ENCODE data around the gene TSC2.

The TSC2 gene

DNA sequence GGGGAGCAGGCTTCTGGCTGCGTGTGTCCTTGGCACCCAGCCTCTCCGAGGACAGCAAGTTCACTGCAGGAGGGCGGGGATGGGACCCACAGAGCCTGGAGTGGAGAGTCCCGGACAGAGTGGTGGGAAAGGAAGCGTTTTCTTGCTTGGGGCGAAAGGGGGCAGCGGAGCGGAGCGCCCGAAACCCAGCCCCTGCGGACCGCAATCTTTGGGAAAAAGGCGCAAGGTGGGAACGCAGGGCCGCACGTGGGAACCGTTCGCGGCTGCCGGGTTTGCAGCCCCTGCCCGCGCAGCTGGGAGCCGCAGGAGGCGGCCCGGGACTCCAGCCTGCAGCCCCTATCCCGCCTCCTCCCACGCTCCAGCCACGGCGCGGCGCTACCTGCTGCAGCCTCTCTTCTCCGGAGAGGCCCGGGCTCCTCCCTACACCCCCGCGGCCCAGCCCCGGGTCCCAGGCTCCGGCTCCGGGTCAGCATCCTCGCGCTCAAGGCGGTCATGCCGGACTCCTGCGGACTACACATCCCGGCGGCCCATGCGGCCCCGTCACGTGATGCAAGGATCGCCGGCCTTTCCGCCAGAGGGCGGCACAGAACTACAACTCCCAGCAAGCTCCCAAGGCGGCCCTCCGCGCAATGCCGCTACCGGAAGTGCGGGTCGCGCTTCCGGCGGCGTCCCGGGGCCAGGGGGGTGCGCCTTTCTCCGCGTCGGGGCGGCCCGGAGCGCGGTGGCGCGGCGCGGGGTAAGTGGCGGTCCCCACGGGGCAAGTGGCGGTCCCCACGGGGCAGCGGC, at the start of gene TSC2, which contains the start of gene NTHL1:
TSS of gene TSC2 (plus strand) at position 656 of the 786 bp plus-strand sequence. CDS start 631 bp downstream, outside the sequence.
TSS of gene NTHL1 (minus strand) at position 505 of the 786 bp plus-strand sequence. CDS start at position 494, 11 bp downstream.
- DNase-seq, result peak; percentile 95

DNA sequence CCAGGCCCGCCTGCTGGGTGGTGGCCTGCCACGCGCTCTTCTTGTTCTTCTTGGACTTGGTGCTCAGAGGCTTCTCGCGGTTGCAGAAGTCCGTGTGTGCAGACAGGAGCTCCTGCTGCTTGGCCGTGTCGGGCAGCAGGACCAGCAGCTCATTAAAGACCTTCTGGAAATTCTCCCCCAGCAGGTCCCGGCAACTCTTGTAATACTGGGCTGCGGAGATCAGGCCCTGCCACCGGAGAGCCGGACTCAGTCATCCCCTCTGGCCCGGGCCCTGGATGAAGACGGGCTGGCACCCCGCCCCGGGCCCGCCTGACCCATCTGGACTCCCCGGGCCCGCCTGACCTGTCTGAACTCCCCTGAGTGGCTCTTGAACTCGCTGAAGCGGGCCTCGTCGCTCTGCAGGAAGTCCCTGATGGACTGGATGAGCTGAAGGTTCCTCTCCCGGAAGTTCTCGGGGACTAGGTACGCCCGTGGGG, 49.4 kb upstream of the TSC2 start:
- no peak for DNase-seq

DNA sequence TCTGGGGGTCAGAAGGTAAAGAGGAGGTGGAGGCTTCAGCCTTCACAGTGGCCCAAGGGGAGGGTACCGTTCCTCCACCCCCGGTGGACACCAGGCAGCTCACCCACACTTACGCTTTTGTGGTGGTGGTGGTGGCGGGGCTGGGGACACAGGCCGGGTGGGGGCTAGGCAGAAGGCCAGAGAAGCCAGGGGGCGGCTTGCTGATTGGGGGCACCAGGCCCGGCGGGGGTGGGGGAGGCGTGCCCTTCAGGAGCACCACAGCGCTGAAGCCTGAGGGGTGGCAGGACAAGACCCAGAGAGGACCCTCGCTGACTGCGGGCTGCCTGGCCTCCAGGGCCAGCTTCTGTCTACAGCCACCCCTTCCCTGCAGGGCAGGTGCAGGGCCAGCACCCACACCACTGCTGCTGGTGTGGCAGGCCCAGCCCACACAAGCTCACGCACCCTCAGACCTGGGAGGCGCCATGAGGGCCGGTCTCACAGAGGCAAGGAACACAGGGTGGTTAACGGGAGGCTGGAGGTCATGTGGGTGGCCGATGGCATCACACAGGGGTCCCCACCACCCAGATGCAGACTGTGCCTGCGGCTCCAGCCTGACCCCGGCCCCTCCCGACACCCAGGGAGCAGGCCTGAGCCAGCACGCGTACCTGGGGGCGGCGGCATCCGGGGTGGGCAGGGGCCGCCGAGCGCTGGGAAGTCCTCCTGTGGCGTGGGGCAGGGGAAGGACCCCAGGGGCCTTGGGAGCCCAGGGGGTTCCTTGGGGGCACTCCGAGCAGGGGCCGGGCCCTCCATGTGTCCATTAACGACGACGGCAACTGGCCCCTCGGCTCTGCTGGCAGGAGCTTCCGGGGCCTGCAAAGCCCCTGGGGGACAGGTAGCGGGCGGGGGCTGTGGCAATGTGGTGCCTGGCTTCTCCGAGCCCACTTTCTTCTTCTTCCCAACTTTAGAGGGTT, 48.7 kb upstream of the TSC2 start:
- no peak for DNase-seq

DNA sequence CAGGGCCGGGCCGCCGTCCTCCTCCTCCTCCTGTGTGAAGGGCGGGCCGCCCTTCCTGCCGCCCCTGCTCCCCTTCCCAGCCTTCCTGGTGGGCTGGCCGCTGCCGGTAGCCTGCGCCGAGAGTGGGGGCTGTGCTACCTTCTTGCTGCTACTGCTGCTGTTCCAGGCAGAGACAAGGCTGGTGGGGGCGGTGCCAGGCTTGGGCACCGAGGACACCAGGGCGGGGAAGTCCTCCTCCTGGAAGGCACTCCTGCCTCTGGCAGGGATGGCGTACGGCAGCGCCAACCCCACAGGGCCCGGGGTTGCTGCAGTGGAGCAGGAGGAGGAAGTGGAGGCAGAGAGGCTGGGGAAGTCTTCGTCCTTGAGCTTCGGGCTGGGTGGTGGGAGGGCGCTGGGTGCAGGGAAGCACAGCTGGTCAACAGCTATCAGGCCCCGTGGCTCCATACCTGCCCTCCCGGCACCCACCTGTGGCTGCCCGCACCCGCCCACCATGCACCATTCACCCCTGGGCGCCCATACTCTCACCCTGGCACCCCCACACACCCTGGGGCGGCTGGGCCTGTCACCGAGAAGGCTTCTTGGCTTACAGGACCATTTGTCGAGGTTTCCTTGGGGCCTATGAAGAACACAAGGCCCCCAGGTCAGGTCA, 47.8 kb upstream of the TSC2 start:
- no peak for DNase-seq

DNA sequence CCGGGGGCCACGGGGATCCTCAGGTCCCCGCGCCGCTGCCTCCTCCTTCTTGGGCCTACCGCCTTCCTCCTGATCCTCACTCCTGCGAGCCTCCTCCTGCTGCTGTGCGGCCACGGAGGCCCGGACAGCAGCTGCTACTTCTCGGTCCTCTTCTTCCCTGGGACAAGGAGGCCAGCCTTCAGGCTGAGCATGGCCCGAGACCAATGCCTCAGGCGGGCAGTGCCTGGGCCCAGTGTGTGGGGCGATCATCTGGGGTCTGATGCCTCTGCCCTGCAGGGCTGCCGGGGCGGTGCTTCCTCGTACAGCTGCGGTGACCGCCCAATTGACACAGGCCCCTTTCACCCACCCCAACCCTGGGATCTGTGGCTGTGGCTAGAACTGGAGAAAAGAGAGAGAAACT, 46.8 kb upstream of the TSC2 start:
- DNase-seq, result no peak

DNA sequence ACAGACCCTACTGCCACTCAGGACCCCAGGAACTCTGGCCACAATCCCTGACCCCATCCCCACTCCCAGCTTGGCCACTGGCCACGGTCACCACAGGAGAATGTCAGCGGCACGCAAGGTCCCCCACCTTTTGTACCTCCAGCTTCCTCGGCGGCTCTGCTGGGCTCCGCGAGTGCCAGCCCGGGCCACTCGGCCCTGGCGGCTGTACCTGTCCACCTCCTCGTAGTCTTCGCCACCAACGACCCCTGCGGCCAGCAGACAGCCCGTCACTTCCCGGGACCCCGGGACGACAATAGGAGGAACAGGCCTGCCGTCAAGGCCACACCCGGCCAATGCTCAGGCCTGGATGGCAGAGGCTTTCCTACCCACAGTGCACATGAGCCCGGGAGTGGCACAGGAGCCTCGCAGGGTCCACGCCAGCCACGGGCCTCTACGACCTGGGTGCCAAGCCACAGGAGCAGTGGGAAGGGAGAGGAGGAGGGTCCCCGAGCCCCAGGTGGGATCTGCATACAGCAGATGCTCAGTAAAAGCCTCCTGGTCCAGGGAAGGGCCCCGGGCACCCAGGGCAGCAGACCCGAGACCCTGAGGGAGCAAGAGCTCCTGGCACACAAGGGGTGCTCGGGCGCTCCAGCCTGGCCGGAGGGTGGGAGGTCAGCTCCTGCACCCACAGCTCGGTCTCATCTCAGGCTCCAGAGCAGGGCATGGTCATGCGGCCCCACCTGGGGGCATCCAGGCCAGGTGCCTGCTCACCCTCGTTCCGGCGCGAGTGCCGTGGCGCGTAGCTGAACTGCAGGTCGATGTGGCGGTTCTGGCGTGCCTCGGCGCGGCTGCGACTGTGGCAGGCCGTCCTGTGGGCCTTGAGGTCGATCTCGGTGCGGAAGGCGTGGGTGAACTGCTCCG, 46.1 kb upstream of the TSC2 start:
- no peak for DNase-seq

DNA sequence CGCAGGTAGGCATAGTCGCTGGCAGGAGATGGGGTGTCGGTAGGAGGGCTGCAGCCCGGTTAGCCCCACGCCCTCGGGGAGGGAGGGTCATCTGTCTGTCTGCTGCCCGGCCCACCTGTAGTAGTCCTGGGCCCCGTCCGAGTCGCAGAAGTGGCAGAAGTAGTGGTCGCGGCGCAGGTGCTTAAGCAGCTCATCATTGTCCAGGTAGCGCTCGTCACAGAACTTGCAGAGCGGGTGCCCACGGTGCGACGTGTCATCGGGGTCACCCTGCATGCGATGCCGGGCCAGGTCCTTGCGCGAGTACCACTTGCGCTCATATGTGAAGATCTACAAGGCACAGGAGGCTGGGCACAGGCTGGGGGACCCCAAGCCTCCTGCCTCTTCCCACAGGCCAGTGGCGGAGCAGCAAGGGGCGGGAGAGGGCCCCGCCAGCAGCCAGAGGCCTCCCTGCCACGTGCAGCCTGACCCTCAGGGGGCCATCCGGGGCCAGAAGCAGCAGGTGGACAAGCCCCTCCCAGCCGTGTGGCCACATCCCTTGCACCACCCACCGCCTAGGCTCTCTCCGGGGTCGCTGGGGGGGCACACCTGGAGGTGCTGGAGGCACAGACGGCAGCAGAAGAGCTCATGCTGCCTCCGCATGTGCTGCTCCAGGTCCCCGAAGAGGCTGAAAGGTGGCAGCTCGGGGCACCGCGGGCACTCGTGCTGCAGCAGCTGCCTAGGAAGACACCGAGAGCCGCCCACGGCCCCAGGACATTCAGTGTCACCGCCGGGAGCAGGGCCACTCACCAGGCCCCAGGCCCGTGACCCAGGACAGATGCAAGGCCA, 45.2 kb upstream of the TSC2 start:
- DNase-seq, result no peak

DNA sequence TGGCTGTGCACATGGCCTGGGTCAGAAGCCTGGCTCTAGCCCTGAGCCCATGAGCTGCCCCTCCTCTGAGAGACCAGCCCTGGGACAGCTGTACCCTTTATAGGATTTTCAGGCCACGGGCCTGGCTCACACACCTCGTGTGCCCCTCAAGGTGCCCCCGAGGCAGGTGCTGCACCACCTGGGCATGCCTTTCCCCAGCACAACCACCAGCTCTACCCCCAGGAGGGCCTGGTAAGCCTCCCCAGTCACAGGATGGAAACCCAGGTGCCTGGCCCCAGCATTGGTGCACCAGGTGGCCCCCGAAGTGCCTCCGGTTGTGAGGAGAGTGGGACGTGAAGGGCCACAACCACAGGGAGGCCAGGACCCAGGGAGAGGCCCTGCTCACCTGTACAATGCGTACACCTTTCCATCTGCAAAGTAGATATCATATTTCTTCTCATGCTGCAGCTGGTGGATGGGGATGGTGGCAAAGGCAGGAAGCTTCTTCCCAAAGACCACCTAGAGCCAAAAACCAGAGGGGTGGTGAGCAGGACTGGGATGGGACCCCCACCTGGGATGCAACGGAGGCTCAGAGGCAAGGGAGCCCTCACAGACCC, 44.5 kb upstream of the TSC2 start:
- DNase-seq, result no peak

DNA sequence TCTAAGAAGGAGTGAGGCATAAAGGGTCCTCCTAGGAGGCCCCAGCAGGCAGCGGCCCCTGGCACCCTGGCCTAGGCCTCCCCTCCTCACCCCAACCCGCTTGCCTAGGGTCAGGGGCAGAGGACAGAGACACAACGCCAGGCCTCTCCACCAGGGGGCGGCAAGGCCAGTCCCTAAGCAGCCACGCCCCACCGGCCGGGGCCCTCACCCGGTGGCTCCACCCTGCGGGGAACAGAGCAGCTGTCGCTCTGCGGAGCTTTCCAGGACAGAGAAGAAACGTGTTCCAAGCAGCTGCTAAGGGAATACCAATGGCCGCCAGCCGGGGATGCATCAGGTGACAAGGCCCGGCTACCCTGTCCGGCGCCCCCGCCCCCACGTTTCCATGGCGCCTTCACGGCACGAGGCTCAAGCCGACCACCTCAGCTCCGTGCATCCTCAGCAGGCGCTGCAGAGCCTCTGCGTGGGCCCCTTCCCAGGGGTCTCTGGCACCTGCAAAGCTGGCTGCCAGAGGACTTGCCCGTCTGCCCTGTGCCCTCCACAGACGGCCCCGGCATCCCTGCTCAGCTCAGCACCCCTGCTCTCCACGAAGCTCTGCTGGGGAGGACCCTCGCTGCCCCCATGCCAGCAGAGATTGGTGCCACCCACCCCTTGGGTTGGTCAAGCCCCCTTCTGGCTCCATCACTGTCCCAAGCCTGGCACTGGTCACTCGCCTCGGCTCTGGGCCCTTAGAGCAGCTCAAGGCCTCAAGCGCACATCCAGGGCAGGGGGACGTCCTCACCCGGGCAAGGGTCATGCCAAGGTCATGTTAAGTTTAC, 43.8 kb upstream of the TSC2 start:
- DNase-seq, result peak; percentile 80

DNA sequence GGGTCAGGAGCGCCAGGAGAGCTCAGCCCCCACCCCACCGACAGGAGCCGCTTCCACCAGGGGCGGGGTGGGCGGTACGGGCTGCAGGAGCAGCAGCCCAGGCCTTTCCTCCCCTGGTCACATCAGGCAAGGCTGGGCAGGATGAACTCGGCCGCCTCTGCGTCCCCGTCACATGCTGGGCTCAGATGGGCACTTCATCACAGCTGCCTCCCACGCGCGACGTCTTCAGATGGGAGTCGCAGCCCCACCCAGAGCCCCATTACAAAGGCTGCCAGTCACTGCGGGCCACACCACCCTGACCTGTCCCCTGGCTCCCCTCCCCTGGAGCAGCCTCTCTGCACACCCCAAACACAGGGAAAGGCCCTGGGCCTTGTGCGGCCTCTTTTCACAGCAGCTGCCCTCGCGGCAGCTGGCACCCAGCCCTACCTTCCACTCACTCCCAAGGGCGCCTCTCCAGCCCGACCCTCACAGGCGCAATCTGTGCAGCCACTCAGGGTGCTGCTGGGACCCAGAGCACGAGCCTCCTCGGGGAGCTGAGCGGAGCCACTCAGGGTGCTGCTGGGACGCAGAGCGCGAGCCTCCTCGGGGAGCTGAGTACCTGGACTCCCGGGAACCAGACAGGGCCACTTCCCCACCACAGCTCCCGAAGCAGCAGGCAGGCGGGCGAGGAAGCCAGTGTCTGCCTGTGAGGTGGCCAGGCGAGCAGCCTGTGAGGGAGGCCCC, 42.8 kb upstream of the TSC2 start:
- DNase-seq, result no peak

DNA sequence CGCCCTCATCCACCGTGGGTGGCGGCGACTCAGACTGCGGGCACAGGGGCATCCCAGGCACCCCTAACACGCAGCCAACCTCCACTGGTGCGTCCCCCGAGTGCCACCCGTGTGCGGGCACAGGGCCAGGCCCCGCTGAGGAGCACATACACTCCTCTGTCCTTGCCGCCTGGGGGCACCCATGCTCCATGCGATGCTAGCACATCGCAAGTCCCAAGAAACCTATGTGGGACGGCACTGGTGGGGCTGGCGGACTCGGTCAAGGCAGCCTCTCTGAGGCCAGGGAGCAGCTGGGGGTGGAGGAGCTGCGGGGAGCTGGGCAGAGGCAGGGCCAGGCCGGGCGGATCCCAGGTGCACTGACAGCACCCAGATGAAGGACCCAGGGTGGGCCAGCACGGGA, 42.1 kb upstream of the TSC2 start:
- DNase-seq, result no peak

DNA sequence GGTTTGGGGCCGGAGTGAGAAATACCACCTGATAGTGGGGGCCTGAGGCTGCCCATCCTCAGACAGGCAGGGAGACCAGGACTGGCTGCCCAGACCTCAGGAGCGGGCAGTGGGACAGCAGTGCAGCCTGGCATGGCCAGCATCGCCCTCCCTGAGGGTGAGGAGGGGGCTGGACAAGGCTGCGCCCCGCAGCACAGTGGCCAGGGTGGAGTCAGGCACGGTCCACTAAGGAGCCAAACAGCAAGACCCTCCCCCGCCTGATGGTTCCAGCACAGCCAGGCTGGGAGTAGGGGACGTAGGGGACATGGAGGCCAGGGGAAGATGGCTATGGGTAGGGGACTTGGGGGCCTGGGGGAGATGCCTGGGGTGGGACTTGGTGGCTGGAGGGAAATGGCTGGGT, 41.5 kb upstream of the TSC2 start:
- no peak for DNase-seq

DNA sequence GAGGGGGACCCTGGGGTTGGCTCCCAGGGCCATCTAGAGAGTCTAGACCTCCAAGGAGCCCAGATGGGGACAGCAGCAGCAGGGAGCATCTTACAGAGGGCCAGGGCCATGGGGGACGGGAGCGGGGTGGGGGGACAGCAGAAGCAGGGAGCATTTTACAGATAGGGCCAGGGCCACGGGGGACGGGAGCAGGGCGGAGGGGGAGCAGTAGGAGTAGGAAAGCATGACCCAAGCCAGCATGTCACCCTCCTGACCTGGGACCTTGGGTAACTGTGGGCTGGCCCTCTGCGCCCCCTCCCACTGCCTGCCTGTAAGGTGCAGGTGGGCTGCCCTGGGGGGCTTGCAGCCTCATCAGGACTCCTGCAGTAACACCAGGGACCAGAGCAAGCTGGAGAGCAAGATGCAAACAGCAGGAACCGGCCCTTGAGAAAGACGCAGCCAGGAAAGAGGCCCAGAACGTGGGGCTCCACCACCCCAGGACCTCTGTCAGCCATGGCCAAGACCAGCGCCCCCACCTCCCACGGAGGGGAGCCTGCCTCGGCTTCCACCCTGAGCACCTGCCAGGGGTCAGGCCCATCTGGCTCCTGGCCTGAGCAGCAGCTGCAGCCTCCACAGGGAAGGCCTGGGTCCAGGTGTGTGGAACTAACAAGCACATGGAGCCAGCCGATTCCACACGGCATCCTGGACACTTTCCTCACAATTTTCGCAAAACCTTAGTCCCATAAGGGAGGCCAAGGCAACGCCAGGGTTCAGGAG, 40.5 kb upstream of the TSC2 start:
- no peak for DNase-seq

DNA sequence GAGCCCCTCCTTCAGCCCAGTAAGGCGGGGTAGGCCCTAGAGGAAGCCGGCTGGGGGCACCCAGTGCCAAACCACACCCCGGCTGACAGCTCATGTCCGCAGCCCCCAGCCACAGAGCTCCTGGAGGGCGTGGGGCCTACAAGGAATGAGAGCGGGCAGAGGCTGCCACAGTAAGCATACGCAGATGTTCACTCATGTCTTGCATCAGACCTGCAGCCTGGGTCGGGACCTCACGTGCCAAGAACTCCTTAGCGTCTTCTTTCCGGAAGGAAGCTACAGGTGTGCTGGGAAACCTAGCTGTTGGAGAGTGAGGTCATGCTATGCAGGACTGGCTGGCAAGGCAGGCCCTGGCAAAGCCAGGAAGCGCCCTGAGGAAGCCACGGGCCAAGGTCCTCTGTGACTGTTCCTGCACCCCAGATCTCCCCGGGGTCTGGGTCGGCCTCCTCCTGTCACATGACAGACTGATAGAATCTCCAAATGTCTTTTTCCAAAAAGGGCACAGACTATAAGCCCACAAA, 39.7 kb upstream of the TSC2 start:
- no peak for DNase-seq

DNA sequence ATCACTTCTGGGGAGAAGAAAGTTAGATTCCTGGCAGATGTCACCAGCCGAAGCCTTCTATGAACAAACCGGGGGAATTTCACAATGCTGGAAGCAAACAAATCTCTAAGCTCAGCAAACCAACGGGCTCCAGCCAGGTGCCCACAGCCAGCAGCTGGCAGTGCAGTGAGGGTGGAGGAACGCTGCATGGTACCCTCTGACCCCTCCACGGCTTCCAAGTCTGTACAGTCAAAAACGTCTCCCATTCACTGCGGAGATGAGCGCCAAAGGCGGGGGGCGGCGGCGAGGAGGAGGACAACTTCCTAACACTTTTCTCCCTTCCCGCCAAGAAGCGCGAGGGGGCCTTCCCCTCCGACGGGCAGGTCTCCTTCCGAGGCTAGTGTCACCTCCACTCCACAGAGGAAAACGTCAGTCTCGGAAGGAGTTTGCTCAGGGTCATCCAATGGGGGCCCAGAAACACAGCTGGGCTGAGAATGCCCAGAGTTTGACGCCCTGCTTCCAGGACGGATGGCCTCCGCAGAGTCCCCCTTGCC, 39.1 kb upstream of the TSC2 start:
- no peak for DNase-seq

DNA sequence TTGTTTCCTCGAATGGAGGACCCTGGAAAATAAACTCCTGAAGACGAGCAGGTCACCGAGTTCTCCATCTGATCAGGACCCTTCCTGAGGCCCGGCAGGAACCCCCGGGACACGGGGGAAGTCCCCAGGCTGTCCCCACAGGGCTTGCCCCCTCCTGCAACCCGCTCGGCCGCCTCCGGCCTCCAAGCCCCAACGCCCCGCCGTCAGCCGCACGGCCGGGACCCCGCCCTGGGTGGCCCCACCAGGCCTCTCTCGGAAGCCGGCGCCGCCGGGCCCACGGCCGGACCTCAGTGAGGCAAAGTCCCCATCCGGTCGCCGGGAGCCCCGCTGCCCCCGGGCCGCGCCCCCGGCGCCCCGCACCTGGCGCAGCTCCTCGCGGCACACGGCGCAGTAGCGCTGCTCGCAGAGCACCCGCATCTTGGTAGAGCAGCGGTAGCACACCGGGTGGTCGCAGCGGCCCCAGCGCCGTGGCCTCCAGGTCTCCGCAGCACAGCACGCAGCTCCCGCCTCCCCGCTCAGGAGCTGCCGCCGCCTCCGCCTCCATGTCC, 38.5 kb upstream of the TSC2 start:
- DNase-seq, result no peak

DNA sequence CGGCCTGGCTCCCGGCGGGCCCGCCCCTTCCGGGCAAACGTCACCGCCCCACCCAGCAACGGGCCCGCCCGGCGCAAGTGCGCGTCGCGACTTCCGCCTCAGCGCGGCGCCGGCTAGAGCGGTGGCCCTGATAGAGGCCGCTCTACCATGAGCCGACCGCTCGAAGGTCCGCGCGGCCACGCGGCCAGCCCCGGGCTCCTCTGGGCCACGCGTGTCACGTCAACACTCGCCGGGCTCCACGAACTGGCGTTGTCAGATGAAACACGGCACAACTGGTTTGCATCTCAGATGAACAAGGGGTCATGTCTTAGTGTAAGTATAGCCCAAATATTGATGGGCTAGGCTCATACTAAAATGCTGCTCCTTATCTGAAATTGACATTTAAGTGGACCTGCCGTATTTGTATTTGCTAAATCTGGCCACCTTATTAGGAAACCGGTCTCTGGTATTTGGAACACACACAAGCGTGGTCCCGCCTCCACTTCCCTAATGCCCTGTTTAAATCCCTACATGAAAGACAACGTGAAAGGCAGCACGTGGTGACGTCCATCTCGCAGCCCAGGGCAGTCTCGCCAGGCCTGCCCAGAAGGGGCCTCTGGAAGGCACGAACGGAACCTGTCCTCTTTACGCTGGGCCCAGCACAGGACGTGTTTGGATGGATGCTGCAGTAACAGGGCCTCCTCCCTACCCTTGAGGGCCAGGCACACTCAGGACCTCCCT, 37.8 kb upstream of the TSC2 start, which contains the start of gene ZNF598:
TSS of gene ZNF598 (minus strand) at position 31 of the 720 bp plus-strand sequence.
- peak; percentile 71 for DNase-seq
